ENCODE data around the gene RAPGEF5.

The RAPGEF5 gene

DNA sequence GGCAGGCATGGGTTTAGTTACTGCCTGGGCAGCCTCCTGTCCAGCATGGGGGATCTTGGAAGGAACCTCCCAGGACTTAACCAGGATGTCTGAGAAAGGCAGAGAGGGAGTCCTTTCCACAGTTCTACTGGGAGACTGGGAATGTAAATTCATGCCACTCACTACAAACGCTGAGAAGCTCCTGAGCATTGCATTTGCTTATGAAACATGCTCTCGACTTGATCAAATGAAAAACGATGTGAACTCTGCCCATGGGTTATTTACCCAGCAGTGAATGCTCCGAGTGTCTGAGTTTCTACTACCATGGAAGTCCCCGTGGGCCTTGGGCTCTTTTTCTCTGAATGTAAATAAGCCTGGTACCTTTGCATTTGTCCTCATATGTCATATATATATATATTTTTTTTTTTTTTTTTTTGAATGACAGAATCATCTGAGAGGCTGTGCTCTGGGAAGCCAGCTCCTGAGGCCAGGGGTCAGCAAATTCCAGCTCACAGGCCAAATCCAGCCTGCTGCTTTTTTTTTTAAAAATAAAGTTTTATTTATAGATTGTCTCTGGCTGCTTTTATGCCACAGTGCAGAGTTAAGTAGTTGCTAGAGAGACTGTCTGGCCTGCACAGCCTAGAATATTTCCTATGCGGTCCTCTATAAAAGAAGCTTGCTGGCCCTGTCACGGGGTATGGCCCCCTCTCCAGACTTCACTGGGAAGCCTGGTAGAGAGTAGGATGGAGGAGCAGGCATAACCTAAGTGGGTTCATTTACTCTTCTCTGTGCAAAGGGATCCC lies 21.4 kb upstream of the RAPGEF5 start:
- no peak for DNase-seq (ENCODE audit: insufficient read length, low spot score)
- FAIRE-seq, result no peak
- TF ChIP-seq, protein P1, sequence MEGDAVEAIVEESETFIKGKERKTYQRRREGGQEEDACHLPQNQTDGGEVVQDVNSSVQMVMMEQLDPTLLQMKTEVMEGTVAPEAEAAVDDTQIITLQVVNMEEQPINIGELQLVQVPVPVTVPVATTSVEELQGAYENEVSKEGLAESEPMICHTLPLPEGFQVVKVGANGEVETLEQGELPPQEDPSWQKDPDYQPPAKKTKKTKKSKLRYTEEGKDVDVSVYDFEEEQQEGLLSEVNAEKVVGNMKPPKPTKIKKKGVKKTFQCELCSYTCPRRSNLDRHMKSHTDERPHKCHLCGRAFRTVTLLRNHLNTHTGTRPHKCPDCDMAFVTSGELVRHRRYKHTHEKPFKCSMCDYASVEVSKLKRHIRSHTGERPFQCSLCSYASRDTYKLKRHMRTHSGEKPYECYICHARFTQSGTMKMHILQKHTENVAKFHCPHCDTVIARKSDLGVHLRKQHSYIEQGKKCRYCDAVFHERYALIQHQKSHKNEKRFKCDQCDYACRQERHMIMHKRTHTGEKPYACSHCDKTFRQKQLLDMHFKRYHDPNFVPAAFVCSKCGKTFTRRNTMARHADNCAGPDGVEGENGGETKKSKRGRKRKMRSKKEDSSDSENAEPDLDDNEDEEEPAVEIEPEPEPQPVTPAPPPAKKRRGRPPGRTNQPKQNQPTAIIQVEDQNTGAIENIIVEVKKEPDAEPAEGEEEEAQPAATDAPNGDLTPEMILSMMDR (IDR thresholded peaks at IDR 0.05; ENCODE audit: insufficient read depth, missing control alignments), result no peak

DNA sequence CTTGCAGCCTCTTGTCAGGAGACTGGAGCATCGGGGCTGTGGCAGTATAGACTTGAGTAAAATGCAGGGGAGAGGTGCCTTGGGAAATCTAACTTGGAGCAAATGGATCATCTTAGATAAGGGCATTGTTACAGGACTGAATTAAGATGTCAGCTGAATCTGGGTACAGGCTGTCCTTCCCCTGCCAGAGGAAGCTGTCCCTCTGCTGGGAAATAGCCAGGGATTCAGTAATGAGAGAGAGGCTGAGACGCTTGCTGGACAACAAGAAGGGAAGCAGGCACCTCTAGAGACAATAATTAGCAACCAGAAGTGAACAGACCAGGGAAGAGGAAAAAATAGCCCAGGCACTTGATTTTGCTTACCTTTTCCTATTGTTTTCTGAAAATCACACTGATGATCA lies 20.7 kb upstream of the RAPGEF5 start:
- FAIRE-seq, result no peak

DNA sequence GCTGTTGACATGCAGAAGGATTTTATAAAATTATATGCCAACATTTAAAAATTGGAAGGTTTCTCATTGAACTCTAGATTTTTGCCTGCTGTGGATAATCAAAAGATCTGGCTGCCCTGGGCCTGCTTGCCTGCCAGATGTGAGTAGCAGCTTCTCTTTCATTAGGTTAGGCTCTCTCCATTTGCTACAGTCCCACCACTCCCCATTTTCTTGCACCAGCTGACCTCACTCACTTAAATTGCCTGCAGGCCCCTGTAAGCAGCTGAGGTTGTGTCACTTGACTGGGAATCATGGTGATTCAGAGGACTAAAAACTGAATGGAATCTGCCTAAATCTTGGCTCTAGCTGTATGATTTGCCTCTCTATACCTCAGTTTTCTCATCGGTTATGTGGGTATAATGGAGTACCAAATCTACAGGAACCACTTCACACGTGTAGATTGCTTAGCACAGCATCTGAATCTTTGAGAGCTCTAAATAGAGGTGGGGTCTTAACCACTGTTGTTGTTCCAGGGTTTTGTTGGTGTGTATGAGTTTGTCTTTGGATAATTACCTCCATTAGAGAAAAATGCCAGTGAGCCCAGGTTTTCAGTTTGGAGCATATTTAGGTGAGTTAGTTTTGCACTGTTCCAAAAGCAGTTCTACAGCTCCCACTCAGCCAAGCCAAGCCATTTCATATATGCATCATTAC lies 18.6 kb upstream of the RAPGEF5 start:
- TF ChIP-seq, protein P1 (IDR thresholded peaks at IDR 0.05; ENCODE audit: insufficient read depth, missing control alignments), result no peak
- DNase-seq (ENCODE audit: insufficient read length, low spot score), result no peak
- FAIRE-seq, result no peak

More for the DNA sequence above, 20.7 kb upstream of the RAPGEF5 start:
- TF ChIP-seq, protein P1 (IDR thresholded peaks at IDR 0.05; ENCODE audit: insufficient read depth, missing control alignments), result no peak
- no peak for DNase-seq (ENCODE audit: insufficient read length, low spot score)

DNA sequence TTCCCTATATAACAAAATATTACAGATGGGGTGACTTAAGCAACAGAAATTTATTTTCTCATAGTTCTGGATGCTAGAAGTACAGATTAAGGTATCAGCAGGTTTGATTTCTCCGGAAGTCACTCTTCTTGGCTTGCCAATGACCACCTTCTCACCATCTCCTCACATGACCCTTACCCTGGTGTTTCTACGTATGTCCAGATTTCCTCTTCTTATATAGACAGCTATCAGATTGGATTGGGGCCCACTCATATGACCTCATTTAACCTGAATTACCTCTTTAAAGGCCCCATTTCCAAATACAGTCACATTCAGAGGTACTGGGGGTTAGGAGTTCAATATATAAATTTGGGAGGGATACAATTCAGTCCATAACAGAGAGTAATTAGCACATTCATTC lies 17.0 kb upstream of the RAPGEF5 start:
- TF ChIP-seq, protein P1 (IDR thresholded peaks at IDR 0.05; ENCODE audit: insufficient read depth, missing control alignments), result no peak
- no peak for FAIRE-seq
- DNase-seq (ENCODE audit: insufficient read length, low spot score), result no peak

DNA sequence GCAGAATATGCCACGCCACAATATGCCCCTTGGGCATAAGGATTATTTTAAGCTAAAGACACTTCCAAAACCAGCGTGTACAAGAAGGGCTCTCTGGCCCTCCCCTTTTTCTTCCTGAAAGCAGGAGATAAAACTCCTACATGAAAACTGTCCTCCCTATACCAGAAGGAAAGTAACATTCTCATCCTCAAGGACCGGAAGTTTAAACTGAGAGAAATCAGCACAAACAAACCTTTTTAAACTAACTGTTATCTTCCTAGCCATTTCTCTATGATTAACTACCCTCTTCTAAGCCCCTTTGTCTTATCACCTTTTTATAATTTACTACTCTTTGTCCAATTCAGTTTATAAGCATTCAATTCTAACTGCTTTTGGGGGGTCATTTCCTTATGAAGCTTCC lies 16.4 kb upstream of the RAPGEF5 start:
- TF ChIP-seq, protein P1 (IDR thresholded peaks at IDR 0.05; ENCODE audit: insufficient read depth, missing control alignments), result no peak
- no peak for FAIRE-seq
- no peak for DNase-seq (ENCODE audit: insufficient read length, low spot score)

DNA sequence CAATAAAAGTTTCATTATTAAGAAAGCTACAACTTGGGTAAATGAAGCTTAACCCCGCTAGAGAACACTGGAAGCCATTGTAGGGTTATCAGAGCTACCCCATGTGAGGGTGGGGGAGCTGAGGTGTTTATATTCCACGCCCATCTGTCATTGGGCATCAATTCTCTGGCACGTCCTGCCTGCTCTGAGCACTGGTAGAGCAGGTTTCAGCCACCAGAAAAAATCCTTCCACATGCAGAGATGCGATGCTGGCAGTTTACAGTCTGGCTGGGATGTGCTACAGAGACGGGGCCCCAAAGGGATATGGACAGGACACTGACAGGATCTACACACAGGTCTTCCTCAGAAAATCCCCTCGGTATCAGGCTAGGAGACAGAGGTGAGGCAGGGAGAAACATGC lies 15.9 kb upstream of the RAPGEF5 start:
- TF ChIP-seq, protein P1 (IDR thresholded peaks at IDR 0.05; ENCODE audit: insufficient read depth, missing control alignments), result no peak
- FAIRE-seq, result no peak
- no peak for DNase-seq (ENCODE audit: insufficient read length, low spot score)

DNA sequence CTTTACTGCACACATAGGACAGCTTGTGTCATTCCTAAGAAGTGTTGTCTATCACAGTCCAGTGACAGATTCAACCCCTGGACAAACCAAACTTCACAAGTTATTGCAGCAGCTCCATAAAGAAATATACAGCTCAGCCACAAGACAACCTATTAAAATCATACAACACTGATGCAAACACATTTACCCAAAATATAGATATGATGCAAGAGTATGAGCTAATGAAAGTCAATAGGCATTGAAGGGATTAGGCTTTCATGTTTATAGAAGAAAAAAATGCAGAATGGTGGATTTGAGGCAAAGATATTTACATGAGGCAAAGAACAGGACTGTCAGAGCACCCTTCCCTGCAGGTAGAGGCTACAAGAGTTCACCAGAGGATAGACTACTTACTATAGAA lies 14.9 kb upstream of the RAPGEF5 start:
- DNase-seq (ENCODE audit: insufficient read length, low spot score) (no peak), FAIRE-seq (no peak)
- TF ChIP-seq, protein P1 (IDR thresholded peaks at IDR 0.05; ENCODE audit: insufficient read depth, missing control alignments), result no peak

Data from D721Med (cell line).